Liver (tissue), 9 donors: ENCODE results near the gene CBR1. TPM values are rescaled to one million over a fixed set of nuclear protein-coding genes. Genes with fewer than 3 reads are reported as not detected.

Experiments
- DNase-seq: peaks from one replicate; pipeline ENCODE4 v3.0.0-alpha.2; 2017; ENCODE audit warnings: low spot score
- H3K27ac ChIP-seq, 2 donors: one replicate each; pipeline ENCODE4 v1.7.0; 2013; ENCODE audit warnings: inconsistent platforms in 2 of 2, low read length in 2 of 2, control low read depth in 1 of 2, low read depth in 1 of 2, mild to moderate bottlenecking in 1 of 2
- H3K27me3 ChIP-seq, 4 donors: one replicate each; pipeline versions ENCODE4 v1.6.1 to v1.7.0; 2013; ENCODE audit warnings: low read length in 3 of 4, inconsistent platforms in 1 of 4, mild to moderate bottlenecking in 1 of 4, moderate library complexity in 1 of 4; ENCODE audit not compliant: control insufficient read depth in 4 of 4, insufficient read depth in 4 of 4
- H3K36me3 ChIP-seq, 4 donors: one replicate each; pipeline versions ENCODE4 v1.6.1 to v1.7.0; 2013; ENCODE audit warnings: low read length in 3 of 4, mild to moderate bottlenecking in 3 of 4, low read depth in 1 of 4, moderate library complexity in 1 of 4; ENCODE audit not compliant: control insufficient read depth in 4 of 4, insufficient read depth in 3 of 4
- H3K4me1 ChIP-seq, 4 donors: one replicate each; pipeline versions ENCODE4 v1.6.1 to v1.7.0; 2013; ENCODE audit warnings: low read length in 3 of 4, mild to moderate bottlenecking in 3 of 4, moderate library complexity in 1 of 4; ENCODE audit not compliant: control insufficient read depth in 4 of 4, insufficient read depth in 4 of 4
- H3K4me3 ChIP-seq, 3 donors: one replicate each; pipeline versions ENCODE4 v1.6.1 to v1.7.0; 2013; ENCODE audit warnings: low read length in 3 of 3, control low read depth in 1 of 3, low read depth in 1 of 3, mild to moderate bottlenecking in 1 of 3
- H3K9ac ChIP-seq, 2 donors: one replicate each; pipeline ENCODE4 v1.7.0; 2013; ENCODE audit warnings: low read length in 2 of 2, mild to moderate bottlenecking in 2 of 2, moderate library complexity in 2 of 2, control low read depth in 1 of 2, low read depth in 1 of 2
- H3K9me3 ChIP-seq, 4 donors: one replicate each; pipeline versions ENCODE4 v1.6.1 to v1.7.0; 2013; ENCODE audit warnings: low read length in 3 of 4; ENCODE audit not compliant: control insufficient read depth in 4 of 4
- ATF3 ChIP-seq: IDR thresholded peaks from 2 replicates; pipeline ENCODE4 v1.6.1; 2016; ENCODE audit warnings: antibody characterized with exemption
- EGR1 ChIP-seq, 2 donors: IDR thresholded peaks; 2 replicates each; pipeline ENCODE4 v1.6.1; 2016 to 2018; ENCODE audit warnings: antibody characterized with exemption in 2 of 2, low read depth in 2 of 2
- FOXA1 ChIP-seq: IDR thresholded peaks from 2 replicates; pipeline ENCODE4 v1.6.1; 2016; ENCODE audit warnings: antibody characterized with exemption
- FOXA2 ChIP-seq: IDR thresholded peaks from 2 replicates; pipeline ENCODE4 v1.6.1; 2016; ENCODE audit warnings: antibody characterized with exemption
- GABPA ChIP-seq, 2 donors: IDR thresholded peaks in 1 of 2; conservative IDR thresholded peaks in 1 of 2; 2 replicates each; pipeline ENCODE4 v1.6.1; 2016; ENCODE audit warnings: antibody characterized with exemption in 2 of 2, mild to moderate bottlenecking in 1 of 2, moderate library complexity in 1 of 2
- HNF4A ChIP-seq, 2 donors: conservative IDR thresholded peaks; 2 replicates each; pipeline ENCODE4 v1.6.1; 2016; ENCODE audit warnings: antibody characterized with exemption in 2 of 2, mild to moderate bottlenecking in 2 of 2
- HNF4G ChIP-seq: IDR thresholded peaks from 2 replicates; pipeline ENCODE4 v1.6.1; 2016; ENCODE audit warnings: antibody characterized with exemption
- RAD21 ChIP-seq, 2 donors: IDR thresholded peaks; 2 replicates each; pipeline ENCODE4 v1.6.1; 2016; ENCODE audit warnings: antibody characterized with exemption in 2 of 2, mild to moderate bottlenecking in 2 of 2
- REST ChIP-seq: IDR thresholded peaks from 2 replicates; pipeline ENCODE4 v1.6.1; 2016; ENCODE audit warnings: antibody characterized with exemption, mild to moderate bottlenecking
- RXRA ChIP-seq, 2 donors: IDR thresholded peaks; 2 replicates each; pipeline ENCODE4 v1.6.1; 2017 to 2018; ENCODE audit warnings: antibody characterized with exemption in 2 of 2, mild to moderate bottlenecking in 1 of 2
- TAF1 ChIP-seq: conservative IDR thresholded peaks from 2 replicates; pipeline ENCODE4 v1.6.1; 2016; ENCODE audit warnings: antibody characterized with exemption, mild to moderate bottlenecking
- YY1 ChIP-seq: IDR thresholded peaks from 2 replicates; pipeline ENCODE4 v1.6.1; 2016; ENCODE audit warnings: antibody characterized with exemption, mild to moderate bottlenecking
- WGBS: extraction: QIAGEN DNeasy Blood & Tissue Kit; methylation state at CpG from one replicate; pipeline ENCODE4 v1.1.7; 2013; 5-methylcytosine and 5-hydroxymethylcytosine counted together
- polyA plus RNA-seq, 2 donors: library from polyadenylated mRNA; stranded (reverse) in 1 of 2; unstranded in 1 of 2; fragments of 200-250 nt in 1 of 2; fragments of >200 nt in 1 of 2; fragmentation: Nextera tagmentation in 1 of 2; extraction: Ambion mirVana in 1 of 2; gene quantifications; one replicate each; pipeline versions ENCODE4 v1.2.1 to v1.2.3, GENCODE V29; 2013 to 2015
- total RNA-seq, 2 donors: library from RNA; depleted of rRNA; stranded (reverse); fragments of >200 nt; gene quantifications; one replicate each; pipeline ENCODE4 v1.2.3, GENCODE V29; 2014
- TF ChIP-seq, protein P1 (sequence below): fragments of 150-350 bp; IDR thresholded peaks from 2 replicates; pipeline ENCODE4 v1.5.1; 2017; ENCODE audit warnings: improper control_type of control experiment, low read depth, low read length; ENCODE audit not compliant: missing input control
- TF ChIP-seq, protein P2 (sequence below): IDR thresholded peaks from 2 replicates; pipeline ENCODE4 v1.6.1; 2016; ENCODE audit warnings: antibody characterized with exemption
- donor health status: healthy.
- donor health status: healthy.
- donor health status: healthy.
- donor health status: healthy.
- donor health status: healthy.

CBR1 gene
- total and polyA plus RNA-seq, 4 donors: 94.2 to 218 (median 178) TPM

DNA sequence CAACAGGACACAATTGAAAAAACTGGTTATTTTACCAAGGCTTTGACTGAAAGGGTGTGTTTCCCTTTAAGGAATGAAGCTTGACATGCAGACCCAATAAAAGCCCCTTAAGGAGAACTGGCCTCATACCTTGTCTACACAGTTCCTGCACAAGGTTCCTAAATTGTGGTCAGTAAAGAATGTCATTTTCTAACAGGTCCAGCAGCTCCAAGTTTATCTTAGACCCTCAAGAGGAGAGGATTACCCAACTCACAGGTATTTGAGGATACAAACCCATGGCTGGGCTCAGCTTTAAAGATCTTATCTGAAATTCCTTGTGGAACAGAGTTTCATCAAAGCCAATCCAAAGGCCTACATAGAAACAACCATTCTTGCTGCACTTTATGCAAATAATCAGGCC lies 33.6 kb downstream of the CBR1 start (continued):
- TF ChIP-seq, protein P1, sequence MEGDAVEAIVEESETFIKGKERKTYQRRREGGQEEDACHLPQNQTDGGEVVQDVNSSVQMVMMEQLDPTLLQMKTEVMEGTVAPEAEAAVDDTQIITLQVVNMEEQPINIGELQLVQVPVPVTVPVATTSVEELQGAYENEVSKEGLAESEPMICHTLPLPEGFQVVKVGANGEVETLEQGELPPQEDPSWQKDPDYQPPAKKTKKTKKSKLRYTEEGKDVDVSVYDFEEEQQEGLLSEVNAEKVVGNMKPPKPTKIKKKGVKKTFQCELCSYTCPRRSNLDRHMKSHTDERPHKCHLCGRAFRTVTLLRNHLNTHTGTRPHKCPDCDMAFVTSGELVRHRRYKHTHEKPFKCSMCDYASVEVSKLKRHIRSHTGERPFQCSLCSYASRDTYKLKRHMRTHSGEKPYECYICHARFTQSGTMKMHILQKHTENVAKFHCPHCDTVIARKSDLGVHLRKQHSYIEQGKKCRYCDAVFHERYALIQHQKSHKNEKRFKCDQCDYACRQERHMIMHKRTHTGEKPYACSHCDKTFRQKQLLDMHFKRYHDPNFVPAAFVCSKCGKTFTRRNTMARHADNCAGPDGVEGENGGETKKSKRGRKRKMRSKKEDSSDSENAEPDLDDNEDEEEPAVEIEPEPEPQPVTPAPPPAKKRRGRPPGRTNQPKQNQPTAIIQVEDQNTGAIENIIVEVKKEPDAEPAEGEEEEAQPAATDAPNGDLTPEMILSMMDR: no peak

GRCh38 chr21:36104317-36105300 lies 34.8 kb downstream of the CBR1 start:
- peak; percentile 58 for DNase-seq
- TF ChIP-seq TAF1 (no peak), HNF4G (peak; percentile 19), YY1 (no peak), RAD21 (IDR thresholded peaks at IDR 0.05) (peak; percentile 69 to 82)
- TF ChIP-seq, protein P1: peak; percentile 52
- H3K36me3 ChIP-seq: no peaks in the 10 kb centered on the region
- H3K4me3 ChIP-seq: peak overlapping the region in 1 of 3 donors; percentile 9
- WGBS: 34% methylated on average over 29 of the region's 29 CpGs
- H3K4me1 ChIP-seq: peaks cover 0 to 5% (median 1%) of the 10 kb centered on the region in 4 donors
- no peak overlapping the region for H3K27ac ChIP-seq
- no peaks in the 10 kb centered on the region for H3K27me3 ChIP-seq
- no peak overlapping the region for H3K9ac ChIP-seq
- H3K9me3 ChIP-seq: no peaks in the 10 kb centered on the region

- Histone ChIP-seq H3K27ac (no peak overlapping the region), H3K9ac (no peak overlapping the region), H3K27me3 (no peaks in the 10 kb centered on the region), H3K4me3 (no peak overlapping the region), H3K36me3 (no peaks in the 10 kb centered on the region), H3K4me1 (peaks cover 0 to 5% (median 1%) of the 10 kb centered on the region in 4 donors), H3K9me3 (no peaks in the 10 kb centered on the region)
- WGBS: 83% methylated on average over 4 of the region's 4 CpGs
- DNase-seq: no peak
- no peak for TF ChIP-seq EGR1 (IDR thresholded peaks at IDR 0.05; ENCODE audit: low read depth in 2 of 2)
- TF ChIP-seq, protein P2, sequence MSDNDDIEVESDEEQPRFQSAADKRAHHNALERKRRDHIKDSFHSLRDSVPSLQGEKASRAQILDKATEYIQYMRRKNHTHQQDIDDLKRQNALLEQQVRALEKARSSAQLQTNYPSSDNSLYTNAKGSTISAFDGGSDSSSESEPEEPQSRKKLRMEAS: no peak
- no peak for TF ChIP-seq TAF1
- no peak for TF ChIP-seq FOXA1
- no peak for TF ChIP-seq FOXA2
Observed at GRCh38 chr21:36105327-36105842, 35.6 kb downstream of the CBR1 start.

GRCh38 chr21:36109868-36110267 lies 40.0 kb downstream of the CBR1 start:
- WGBS: 91% methylated on average over 10 of the region's 10 CpGs
- H3K27me3 ChIP-seq: no peaks in the 10 kb centered on the region
- H3K9me3 ChIP-seq: no peaks in the 10 kb centered on the region
- no peak overlapping the region for H3K4me3 ChIP-seq
- no peaks in the 10 kb centered on the region for H3K36me3 ChIP-seq
- H3K27ac ChIP-seq: no peak overlapping the region
- peaks cover 0 to 7% (median 3%) of the 10 kb centered on the region in 4 donors for H3K4me1 ChIP-seq
- H3K9ac ChIP-seq: no peak overlapping the region
- DNase-seq: no peak
- TF ChIP-seq HNF4A (conservative IDR thresholded peaks at IDR 0.05): no peak
- no peak for TF ChIP-seq RAD21 (IDR thresholded peaks at IDR 0.05)
- no peak for TF ChIP-seq RXRA (IDR thresholded peaks at IDR 0.05)
- no peak for TF ChIP-seq EGR1 (IDR thresholded peaks at IDR 0.05; ENCODE audit: low read depth in 2 of 2)
- TF ChIP-seq FOXA2: no peak
- no peak for TF ChIP-seq HNF4G
- TF ChIP-seq GABPA (IDR thresholded peaks at IDR 0.05 in 1 of 2, conservative IDR thresholded peaks at IDR 0.05 in 1 of 2): no peak
- no peak for TF ChIP-seq REST
- TF ChIP-seq FOXA1: no peak
- no peak for TF ChIP-seq ATF3
